ENCODE results near the gene COQ3. TPM values are rescaled to one million over a fixed set of nuclear protein-coding genes. Genes with fewer than 3 reads are reported as not detected.

Gene COQ3
- total and polyA plus RNA-seq, 2 of the 4 experiments (the other 2 are of a cell fraction): 8.2 to 8.9 TPM

DNA sequence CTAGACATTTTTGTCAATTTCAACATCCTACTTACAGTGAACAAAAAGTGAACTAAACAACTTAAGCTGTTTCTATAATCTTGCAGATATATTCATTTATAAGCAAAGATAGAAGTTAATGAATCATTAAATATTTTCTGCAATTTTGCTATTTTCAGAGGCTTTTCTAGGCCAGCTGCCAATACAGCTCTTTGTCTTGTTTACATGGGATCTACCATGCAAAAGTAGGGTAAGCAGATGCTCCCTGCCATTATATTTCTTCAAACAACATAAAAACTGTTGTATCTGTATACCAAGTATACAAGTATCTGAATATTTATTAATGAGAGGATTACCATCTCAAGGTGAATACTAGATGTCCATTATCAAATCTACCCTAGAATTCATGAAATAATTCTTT lies 15.7 kb upstream of the COQ3 start:
- H3K9ac ChIP-seq (ENCODE audit: low read depth, low read length): no peak overlapping the region
- CTCF ChIA-PET: no interaction called here
- no peak overlapping the region for H3K27ac ChIP-seq (ENCODE audit: insufficient read depth, low read length)
- ATAC-seq (ENCODE audit: low read depth) (peak; percentile 73), DNase-seq (peak; percentile 39)
- H3K23ac ChIP-seq (ENCODE audit: low read depth, low read length): no peak overlapping the region
- H2BK5ac ChIP-seq (ENCODE audit: low read depth, low read length, poor library complexity, severe bottlenecking): no peak overlapping the region
- no peaks in the 10 kb centered on the region for H3K27me3 ChIP-seq (ENCODE audit: control insufficient read depth, insufficient read depth, low read length)
- no peak overlapping the region for H3K14ac ChIP-seq (replicated peaks; ENCODE audit: low read depth, low read length)
- H3K9me1 ChIP-seq (ENCODE audit: insufficient read depth, low read length): peaks cover 3% of the 10 kb centered on the region; the same call in 1 of the 2 replicates
- H3K79me1 ChIP-seq (ENCODE audit: low read depth in 1 of 2, low read length in 2 of 2): peaks cover 21 to 38% of the 10 kb centered on the region in 2 experiments
- H4K5ac ChIP-seq (ENCODE audit: low read depth, low read length): no peak overlapping the region
- no peak overlapping the region for H4K91ac ChIP-seq (ENCODE audit: insufficient read depth, low read depth, low read length)
- no peak overlapping the region for H2AFZ ChIP-seq (replicated peaks; ENCODE audit: low read length, poor library complexity)
- no peak overlapping the region for H3K4me3 ChIP-seq (ENCODE audit: insufficient read depth, low read depth, low read length)
- TF ChIP-seq FOS (IDR thresholded peaks at IDR 0.05; ENCODE audit: low read depth, low read length) (no peak), RFX5 (IDR thresholded peaks at IDR 0.05; ENCODE audit: low read depth, low read length) (no peak)
- TF ChIP-seq, protein P1, sequence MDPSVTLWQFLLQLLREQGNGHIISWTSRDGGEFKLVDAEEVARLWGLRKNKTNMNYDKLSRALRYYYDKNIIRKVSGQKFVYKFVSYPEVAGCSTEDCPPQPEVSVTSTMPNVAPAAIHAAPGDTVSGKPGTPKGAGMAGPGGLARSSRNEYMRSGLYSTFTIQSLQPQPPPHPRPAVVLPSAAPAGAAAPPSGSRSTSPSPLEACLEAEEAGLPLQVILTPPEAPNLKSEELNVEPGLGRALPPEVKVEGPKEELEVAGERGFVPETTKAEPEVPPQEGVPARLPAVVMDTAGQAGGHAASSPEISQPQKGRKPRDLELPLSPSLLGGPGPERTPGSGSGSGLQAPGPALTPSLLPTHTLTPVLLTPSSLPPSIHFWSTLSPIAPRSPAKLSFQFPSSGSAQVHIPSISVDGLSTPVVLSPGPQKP (IDR thresholded peaks at IDR 0.05; ENCODE audit: borderline replicate concordance, low read depth, low read length): no peak
- H3K18ac ChIP-seq (ENCODE audit: low read depth, low read length): no peak overlapping the region
- H2BK120ac ChIP-seq (ENCODE audit: low read depth, low read length): no peak overlapping the region
- no peak overlapping the region for H2AK9ac ChIP-seq (replicated peaks; ENCODE audit: low read depth, low read length, poor library complexity)
- no peak overlapping the region for H3K56ac ChIP-seq (ENCODE audit: extremely low read depth, insufficient read depth, low read length)
- no peaks in the 10 kb centered on the region for H3K9me3 ChIP-seq (ENCODE audit: control insufficient read depth, insufficient read depth, low read length)
- H4K8ac ChIP-seq (ENCODE audit: low read depth in 2 of 2, low read length in 2 of 2): no peak overlapping the region
- H3K4me1 ChIP-seq (ENCODE audit: control insufficient read depth, insufficient read depth, low read length): peaks cover 2% of the 10 kb centered on the region
- no peak overlapping the region for H2BK20ac ChIP-seq (ENCODE audit: low read depth, low read length)
- H4K20me1 ChIP-seq (ENCODE audit: insufficient read depth, low read length): peaks cover 8% of the 10 kb centered on the region; the same call in 1 of the 2 replicates
- H3K4ac ChIP-seq (ENCODE audit: low read depth, low read length): no peak overlapping the region
- BruUV-seq (replicated peaks): no TSS peak
- peaks cover 40% of the 10 kb centered on the region for H3K36me3 ChIP-seq (ENCODE audit: control insufficient read depth, insufficient read depth, low read length)
- H2AK5ac ChIP-seq (ENCODE audit: low read depth, low read length): no peak overlapping the region
- no peak overlapping the region for H3K4me2 ChIP-seq (ENCODE audit: low read depth, low read length)
- dilution Hi-C loops (cut with HindIII; ENCODE audit: low sequenced_read_pairs, unreplicated experiment) (no loop called here), in situ Hi-C loops (cut with MboI; ENCODE audit: low sequenced_read_pairs) (no loop called here), intact Hi-C loops (cut with micrococcal nuclease) (loop anchor here (2.0 to 10.0 kb wide), 2 partner anchors 13 to 145 kb away; no protein-coding TSS in a partner anchor)
- POLR2A ChIA-PET (ENCODE audit: unreplicated experiment): interaction anchor here (0.5 kb wide), 1 partner anchor 12 kb away, joined by 3 read pairs; no protein-coding TSS in a partner anchor
- H2BK15ac ChIP-seq (ENCODE audit: low read depth, low read length): no peak overlapping the region
